IPS-18a (cell line): Measurements from ENCODE around the gene UPP2.

Experiments
- H3K27ac ChIP-seq: one replicate; pipeline ENCODE4 v1.5.1; 2013; ENCODE audit warnings: low read length
- H3K27me3 ChIP-seq: one replicate; pipeline ENCODE4 v1.6.1; 2013; ENCODE audit warnings: mild to moderate bottlenecking, low read length; ENCODE audit not compliant: control insufficient read depth, insufficient read depth
- H3K36me3 ChIP-seq: one replicate; pipeline ENCODE4 v1.6.1; 2013; ENCODE audit warnings: low read depth, low read length; ENCODE audit not compliant: control insufficient read depth
- H3K4me1 ChIP-seq: one replicate; pipeline ENCODE4 v1.6.1; 2013; ENCODE audit warnings: low read depth, low read length; ENCODE audit not compliant: control insufficient read depth
- H3K4me3 ChIP-seq: one replicate; pipeline ENCODE4 v1.5.1; 2013; ENCODE audit warnings: low read length
- H3K9ac ChIP-seq: one replicate; pipeline ENCODE4 v1.6.1; 2013; ENCODE audit warnings: mild to moderate bottlenecking, low read length, moderate library complexity
- H3K9me3 ChIP-seq: one replicate; pipeline ENCODE4 v1.6.1; 2013; ENCODE audit warnings: low read depth, low read length; ENCODE audit not compliant: control insufficient read depth

UPP2 gene

GRCh38 chr2:158184001-158184400, 82.3 kb downstream of the UPP2 start:
- Histone ChIP-seq H3K27me3 (no peaks in the 10 kb centered on the region), H3K4me1 (no peaks in the 10 kb centered on the region), H3K27ac (no peak overlapping the region), H3K9ac (no peak overlapping the region), H3K4me3 (no peak overlapping the region), H3K9me3 (no peaks in the 10 kb centered on the region), H3K36me3 (no peaks in the 10 kb centered on the region)

- Histone ChIP-seq H3K4me1 (no peaks in the 10 kb centered on the region), H3K9ac (no peak overlapping the region), H3K9me3 (no peaks in the 10 kb centered on the region)
Observed at GRCh38 chr2:158184556-158185343, 83.1 kb downstream of the UPP2 start.

More at GRCh38 chr2:158184556-158185343, 83.1 kb downstream of the UPP2 start:
- Histone ChIP-seq H3K27me3 (no peaks in the 10 kb centered on the region), H3K36me3 (no peaks in the 10 kb centered on the region), H3K27ac (no peak overlapping the region), H3K4me3 (no peak overlapping the region)
